Lower leg skin (tissue), 3 donors: ENCODE data around the gene RNF113B.

Source experiments
- POLR2A ChIP-seq, 2 donors: fragments of 450-650 bp; IDR thresholded peaks; one replicate each; pipeline ENCODE4 v1.6.1; 2016 to 2017; ENCODE audit warnings: antibody characterized with exemption in 2 of 2, mild to moderate bottlenecking in 1 of 2, moderate library complexity in 1 of 2
- TF ChIP-seq, protein P1 (sequence below), 3 donors: fragments of 450-650 bp; IDR thresholded peaks; one replicate each; pipeline ENCODE4 v1.5.1; 2016; ENCODE audit warnings: antibody characterized with exemption in 3 of 3, mild to moderate bottlenecking in 3 of 3, moderate library complexity in 2 of 3

DNA sequence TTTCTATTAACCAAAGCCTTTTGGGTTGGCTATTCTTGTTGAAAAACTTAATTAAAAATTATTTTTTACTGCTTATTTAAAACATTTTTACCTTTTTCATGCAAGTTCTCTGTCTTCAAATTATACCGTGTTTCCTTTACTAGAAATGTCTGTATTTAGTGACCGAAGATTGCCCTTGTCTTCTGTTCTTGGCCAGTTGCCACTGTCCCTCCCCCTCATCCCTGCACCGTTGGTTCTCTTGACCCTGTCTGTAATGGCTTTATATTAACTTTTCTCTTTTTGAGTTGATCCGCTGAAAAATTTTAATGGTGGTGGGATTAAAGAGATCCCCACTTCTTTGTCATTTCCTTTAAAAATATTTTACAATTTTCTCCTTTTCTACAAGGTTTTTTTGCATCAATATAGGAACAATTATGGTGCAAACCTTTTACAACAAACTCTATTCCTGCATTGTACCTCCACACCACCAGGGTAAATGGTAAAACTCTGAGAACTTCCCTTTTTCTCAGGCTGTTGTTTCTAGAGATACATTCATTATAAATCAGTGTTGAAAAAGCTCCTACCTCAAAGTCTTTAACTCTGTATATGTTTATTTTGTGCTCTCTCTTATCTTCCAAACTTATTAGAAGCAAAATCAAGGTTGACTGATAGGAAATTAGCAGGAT is 12.9 kb upstream of the RNF113B start:
- TF ChIP-seq, protein P1, sequence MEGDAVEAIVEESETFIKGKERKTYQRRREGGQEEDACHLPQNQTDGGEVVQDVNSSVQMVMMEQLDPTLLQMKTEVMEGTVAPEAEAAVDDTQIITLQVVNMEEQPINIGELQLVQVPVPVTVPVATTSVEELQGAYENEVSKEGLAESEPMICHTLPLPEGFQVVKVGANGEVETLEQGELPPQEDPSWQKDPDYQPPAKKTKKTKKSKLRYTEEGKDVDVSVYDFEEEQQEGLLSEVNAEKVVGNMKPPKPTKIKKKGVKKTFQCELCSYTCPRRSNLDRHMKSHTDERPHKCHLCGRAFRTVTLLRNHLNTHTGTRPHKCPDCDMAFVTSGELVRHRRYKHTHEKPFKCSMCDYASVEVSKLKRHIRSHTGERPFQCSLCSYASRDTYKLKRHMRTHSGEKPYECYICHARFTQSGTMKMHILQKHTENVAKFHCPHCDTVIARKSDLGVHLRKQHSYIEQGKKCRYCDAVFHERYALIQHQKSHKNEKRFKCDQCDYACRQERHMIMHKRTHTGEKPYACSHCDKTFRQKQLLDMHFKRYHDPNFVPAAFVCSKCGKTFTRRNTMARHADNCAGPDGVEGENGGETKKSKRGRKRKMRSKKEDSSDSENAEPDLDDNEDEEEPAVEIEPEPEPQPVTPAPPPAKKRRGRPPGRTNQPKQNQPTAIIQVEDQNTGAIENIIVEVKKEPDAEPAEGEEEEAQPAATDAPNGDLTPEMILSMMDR (IDR thresholded peaks at IDR 0.05), result no peak
- TF ChIP-seq POLR2A (IDR thresholded peaks at IDR 0.05), result no peak
